HepG2 (cell line): ENCODE data around the gene ANKRD53. TPM values are rescaled to one million over a fixed set of nuclear protein-coding genes. Genes with fewer than 3 reads are reported as not detected.

Source experiments
- ATAC-seq: fragments of 200-7000 bp; cut with Tn5 transposase; 3 replicates; pipeline ENCODE4 v1.9.1; 2020; ENCODE audit warnings: mild to moderate bottlenecking, moderate library complexity
- BruUV-seq: library from RNA; stranded (reverse); fragments of 400-500 nt; replicated peaks from 2 replicates; lab custom pipeline; 2021; lab: Mats Ljungman, UMichigan
- CTCF ChIA-PET: fragments of 300-600 bp; formaldehyde crosslinking; extraction: SDS; loops from one replicate; lab custom pipeline; 2021; ENCODE audit warnings: low total read pairs, inconsistent platforms, low intra/inter-chr PET ratio; lab: Yijun Ruan, JAX
- POLR2A ChIA-PET: fragments of 350-600 bp; sonication (Branson Sonifier 250); formaldehyde crosslinking; loops from one replicate; lab custom pipeline; 2020; ENCODE audit warnings: antibody characterized with exemption, inconsistent platforms; lab: Yijun Ruan, JAX
- DNase-seq: peaks from one replicate; pipeline ENCODE4 v3.0.0-alpha.2; 2015; ENCODE audit warnings: low spot score
- FAIRE-seq: peaks from 3 replicates; lab custom pipeline; 2011; peaks lifted over from hg19 to GRCh38; lab: Jason Lieb, UNC
- H2AFZ ChIP-seq: one replicate; pipeline ENCODE4 v1.6.1; 2011; ENCODE audit warnings: low read length, inconsistent platforms
- H3K27ac ChIP-seq: fragments of 300-600 bp; 3 replicates; pipeline ENCODE4 v1.8.0; 2011; ENCODE audit warnings: mixed run types, mild to moderate bottlenecking, mixed read lengths, low read length, inconsistent platforms; ENCODE audit not compliant: insufficient read depth; ENCODE audit errors: extremely low read length
- H3K27me3 ChIP-seq, 2 experiments: fragments of 200-600 bp in 1 of 2; 2 replicates in 1 of 2; 3 replicates in 1 of 2; pipeline versions ENCODE4 v1.6.0 to v1.8.0; 2011; ENCODE audit warnings: low read length in 2 of 2, mild to moderate bottlenecking in 2 of 2, moderate library complexity in 2 of 2, inconsistent platforms in 1 of 2; ENCODE audit not compliant: insufficient read depth in 2 of 2, control insufficient read depth in 1 of 2
- H3K36me3 ChIP-seq, 2 experiments: fragments of 200-600 bp in 1 of 2; replicated peaks in 1 of 2; 2 replicates in 1 of 2; 3 replicates in 1 of 2; pipeline versions ENCODE4 v1.5.1 to v1.8.0; 2011; ENCODE audit warnings: low read length in 2 of 2, inconsistent platforms in 1 of 2; ENCODE audit not compliant: insufficient read depth in 2 of 2, control insufficient read depth in 1 of 2
- H3K4me1 ChIP-seq: 2 replicates; pipeline ENCODE4 v1.5.1; 2012; ENCODE audit warnings: low read length, inconsistent platforms; ENCODE audit not compliant: insufficient read depth
- H3K4me2 ChIP-seq: 2 replicates; pipeline ENCODE4 v1.6.0; 2011; ENCODE audit warnings: low read depth, low read length, inconsistent platforms
- H3K4me3 ChIP-seq, 3 experiments: fragments of 200-600 bp in 1 of 3; sonication (generic), shearing (Covaris generic) in 1 of 3; replicated peaks in 1 of 3; 2 replicates each; pipeline ENCODE4 v1.5.1; 2011 to 2016; ENCODE audit warnings: low read length in 3 of 3, inconsistent platforms in 2 of 3, low read depth in 2 of 3, mild to moderate bottlenecking in 2 of 3, control low read depth in 1 of 3, mixed read lengths in 1 of 3; ENCODE audit not compliant: insufficient read depth in 1 of 3
- H3K79me2 ChIP-seq: one replicate; pipeline ENCODE4 v1.6.1; 2011; ENCODE audit warnings: low read length, inconsistent platforms; ENCODE audit not compliant: insufficient read depth
- H3K9ac ChIP-seq: 2 replicates; pipeline ENCODE4 v1.6.0; 2011; ENCODE audit warnings: mild to moderate bottlenecking, low read depth, low read length, inconsistent platforms; ENCODE audit not compliant: insufficient read depth
- H3K9me3 ChIP-seq: 2 replicates; pipeline ENCODE4 v1.5.1; 2012; ENCODE audit warnings: mild to moderate bottlenecking, low read length
- H4K20me1 ChIP-seq: 2 replicates; pipeline ENCODE4 v1.6.0; 2011; ENCODE audit warnings: inconsistent platforms, mild to moderate bottlenecking, low read length, moderate library complexity; ENCODE audit not compliant: insufficient read depth
- HNF4G ChIP-seq, 2 experiments: sonication (generic) in 1 of 2; formaldehyde crosslinking in 1 of 2; IDR thresholded peaks; 2 replicates each; pipeline versions ENCODE4 v1.4.0 to v1.6.1; 2011 to 2020; ENCODE audit warnings: borderline replicate concordance in 2 of 2, low read depth in 2 of 2, mild to moderate bottlenecking in 2 of 2, low read length in 1 of 2, missing genetic modification reagents in 1 of 2, moderate library complexity in 1 of 2
- NONO ChIP-seq, 2 experiments: fragments of 450-650 bp in 1 of 2; sonication (generic) in 1 of 2; formaldehyde crosslinking in 1 of 2; IDR thresholded peaks in 1 of 2; conservative IDR thresholded peaks in 1 of 2; 2 replicates each; pipeline versions ENCODE4 v1.6.1 to v1.8.0; 2017 to 2022; ENCODE audit warnings: mild to moderate bottlenecking in 1 of 2, missing genetic modification reagents in 1 of 2, moderate library complexity in 1 of 2
- PBX3 ChIP-seq: sonication (generic); formaldehyde crosslinking; IDR thresholded peaks from 2 replicates; pipeline ENCODE4 v1.8.1; 2023; ENCODE audit warnings: missing genetic modification reagents, inconsistent platforms, borderline replicate concordance
- UBTF ChIP-seq: sonication (generic); formaldehyde crosslinking; IDR thresholded peaks from 2 replicates; pipeline ENCODE4 v1.4.0; 2020; ENCODE audit warnings: mild to moderate bottlenecking, missing genetic modification reagents
- ZBTB7A ChIP-seq: sonication (generic); formaldehyde crosslinking; IDR thresholded peaks from 2 replicates; pipeline ENCODE4 v1.8.0; 2022; ENCODE audit warnings: mild to moderate bottlenecking, missing genetic modification reagents
- ZNF292 ChIP-seq: sonication (generic); formaldehyde crosslinking; IDR thresholded peaks from 2 replicates; pipeline ENCODE4 v1.8.1; 2022; ENCODE audit warnings: mild to moderate bottlenecking, low read depth, missing genetic modification reagents, borderline replicate concordance
- ZNF644 ChIP-seq: IDR thresholded peaks from 2 replicates; pipeline ENCODE4 v1.6.1; 2016; ENCODE audit warnings: low read depth
- ZNF704 ChIP-seq: sonication (generic); formaldehyde crosslinking; IDR thresholded peaks from 2 replicates; pipeline ENCODE4 v1.8.1; 2023; ENCODE audit warnings: mild to moderate bottlenecking, inconsistent platforms, moderate library complexity, missing genetic modification reagents, borderline replicate concordance
- WGBS: methylation state at CpG from one replicate; pipeline ENCODE4 v1.1.6; 2017; ENCODE audit warnings: low lambda C conversion rate; 5-methylcytosine and 5-hydroxymethylcytosine counted together
- in situ Hi-C: cut with HindIII; loops from 2 replicates; pipeline ENCODE4 v1.10.0; 2017; ENCODE audit warnings: low pct_unique_long_range_greater_than_20kb; ENCODE audit not compliant: extremely low pct_ligation_motif_present
- intact Hi-C: fragments of 100-400 bp; cut with micrococcal nuclease; formaldehyde crosslinking; loops from one replicate; pipeline ENCODE4 v1.10.0; 2022; ENCODE audit not compliant: unreplicated experiment
- polyA plus RNA-seq, 8 experiments: library from polyadenylated mRNA; depleted of rRNA in 3 of 8; stranded (reverse) in 7 of 8; unstranded in 1 of 8; fragments of >200 nt; fragmentation: Illumina TruSeq in 4 of 8; extraction: Trizol in 4 of 8; gene quantifications; 2 replicates each; pipeline versions ENCODE4 v1.2.1 to v1.2.3, GENCODE V29; 2011 to 2016; ENCODE audit warnings: low read depth in 4 of 8, missing spikeins in 1 of 8, mixed read lengths in 1 of 8; ENCODE audit not compliant: insufficient read depth in 1 of 8
- total RNA-seq, 5 experiments: library from RNA; depleted of rRNA; stranded (reverse); fragments of >200 nt; fragmentation: Illumina TruSeq; extraction: Trizol; gene quantifications; 2 replicates each; pipeline ENCODE4 v1.2.3, GENCODE V29; 2016; ENCODE audit warnings: low read depth in 1 of 5
- TF ChIP-seq, protein P1 (sequence below): fragments of 450-650 bp; IDR thresholded peaks from 2 replicates; pipeline ENCODE4 v1.6.1; 2016
- TF ChIP-seq, protein P2 (sequence below): sonication (generic); formaldehyde crosslinking; IDR thresholded peaks from 2 replicates; pipeline ENCODE4 v1.4.0; 2020; ENCODE audit warnings: mild to moderate bottlenecking, missing genetic modification reagents
- TF ChIP-seq, protein P3 (sequence below), 2 experiments: fragments of 450-650 bp in 1 of 2; sonication (generic) in 1 of 2; formaldehyde crosslinking; IDR thresholded peaks; 2 replicates each; pipeline versions ENCODE4 v1.5.0 to v1.8.0; 2020 to 2022; ENCODE audit warnings: mild to moderate bottlenecking in 1 of 2, missing genetic modification reagents in 1 of 2

The ANKRD53 gene
- total and polyA plus RNA-seq, 2 of the 13 experiments (the other 11 are each of a cell fraction or from before 2014, with no cell fraction given) = 0.15 TPM; not detected in 1

GRCh38 chr2:71001981-71002570, 23.6 kb downstream of the ANKRD53 start:
- peaks cover 0 to 9% of the 10 kb centered on the region in 2 experiments; a peak in 2 of 5 replicates for H3K27me3 ChIP-seq
- H4K20me1 ChIP-seq = no peaks in the 10 kb centered on the region
- no peak overlapping the region for H3K27ac ChIP-seq
- DNase-seq (no peak), ATAC-seq (peak; percentile 85), FAIRE-seq (no peak)
- H3K79me2 ChIP-seq = no peaks in the 10 kb centered on the region
- CTCF ChIA-PET = interaction anchor here (2.0 kb wide), 1 partner anchor 37 kb away, joined by 8 read pairs; no protein-coding TSS in a partner anchor
- peaks cover 62% of the 10 kb centered on the region for H3K4me1 ChIP-seq
- peak overlapping the region; percentile 6; the same call in 1 of the 2 replicates for H3K9ac ChIP-seq
- H3K4me3 ChIP-seq = peak overlapping the region in 2 of 3 experiments; percentile 16 to 81; a peak in 3 of 6 replicates
- H3K4me2 ChIP-seq = peak overlapping the region; percentile 99
- peak overlapping the region; percentile 45 for H2AFZ ChIP-seq
- no TSS peak for BruUV-seq
- WGBS = 0% methylated on average over 11 of the region's 11 CpGs
- H3K9me3 ChIP-seq = no peaks in the 10 kb centered on the region
- intact Hi-C loops = no loop called here
- POLR2A ChIA-PET = interaction anchor here (1.4 to 2.9 kb wide), 4 partner anchors 19 to 128 kb away, joined by 3 to 21 read pairs (median 9); partner anchors contain the start of genes MCEE, MPHOSPH10 and NAGK
- H3K36me3 ChIP-seq = no peaks in the 10 kb centered on the region
- in situ Hi-C loops = no loop called here
- TF ChIP-seq, protein P1, sequence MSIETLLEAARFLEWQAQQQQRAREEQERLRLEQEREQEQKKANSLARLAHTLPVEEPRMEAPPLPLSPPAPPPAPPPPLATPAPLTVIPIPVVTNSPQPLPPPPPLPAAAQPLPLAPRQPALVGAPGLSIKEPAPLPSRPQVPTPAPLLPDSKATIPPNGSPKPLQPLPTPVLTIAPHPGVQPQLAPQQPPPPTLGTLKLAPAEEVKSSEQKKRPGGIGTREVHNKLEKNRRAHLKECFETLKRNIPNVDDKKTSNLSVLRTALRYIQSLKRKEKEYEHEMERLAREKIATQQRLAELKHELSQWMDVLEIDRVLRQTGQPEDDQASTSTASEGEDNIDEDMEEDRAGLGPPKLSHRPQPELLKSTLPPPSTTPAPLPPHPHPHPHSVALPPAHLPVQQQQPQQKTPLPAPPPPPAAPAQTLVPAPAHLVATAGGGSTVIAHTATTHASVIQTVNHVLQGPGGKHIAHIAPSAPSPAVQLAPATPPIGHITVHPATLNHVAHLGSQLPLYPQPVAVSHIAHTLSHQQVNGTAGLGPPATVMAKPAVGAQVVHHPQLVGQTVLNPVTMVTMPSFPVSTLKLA = 0 out of 2 replicates have a peak, but pooled peaks have one; percentile 7
- TF ChIP-seq, protein P2, sequence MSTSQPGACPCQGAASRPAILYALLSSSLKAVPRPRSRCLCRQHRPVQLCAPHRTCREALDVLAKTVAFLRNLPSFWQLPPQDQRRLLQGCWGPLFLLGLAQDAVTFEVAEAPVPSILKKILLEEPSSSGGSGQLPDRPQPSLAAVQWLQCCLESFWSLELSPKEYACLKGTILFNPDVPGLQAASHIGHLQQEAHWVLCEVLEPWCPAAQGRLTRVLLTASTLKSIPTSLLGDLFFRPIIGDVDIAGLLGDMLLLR (CRISPR knock-in tag) = no peak
- TF ChIP-seq ZNF644 (CRISPR knock-in tag) (no peak), HNF4G (IDR thresholded peaks at IDR 0.05; ENCODE audit: borderline replicate concordance, low read depth, low read length) (no peak), HNF4G (CRISPR knock-in tag; IDR thresholded peaks at IDR 0.05; ENCODE audit: borderline replicate concordance, low read depth) (no peak), UBTF (CRISPR knock-in tag) (no peak; the same call in 1 of the 2 replicates), ZNF292 (CRISPR knock-in tag) (0 out of 2 replicates have a peak, but pooled peaks have one; percentile 24), ZNF704 (CRISPR knock-in tag) (no peak), NONO (IDR thresholded peaks at IDR 0.05) (no peak), NONO (CRISPR knock-in tag; conservative IDR thresholded peaks at IDR 0.05) (no peak), PBX3 (CRISPR knock-in tag) (no peak), ZBTB7A (CRISPR knock-in tag) (no peak)
- TF ChIP-seq, protein P3, sequence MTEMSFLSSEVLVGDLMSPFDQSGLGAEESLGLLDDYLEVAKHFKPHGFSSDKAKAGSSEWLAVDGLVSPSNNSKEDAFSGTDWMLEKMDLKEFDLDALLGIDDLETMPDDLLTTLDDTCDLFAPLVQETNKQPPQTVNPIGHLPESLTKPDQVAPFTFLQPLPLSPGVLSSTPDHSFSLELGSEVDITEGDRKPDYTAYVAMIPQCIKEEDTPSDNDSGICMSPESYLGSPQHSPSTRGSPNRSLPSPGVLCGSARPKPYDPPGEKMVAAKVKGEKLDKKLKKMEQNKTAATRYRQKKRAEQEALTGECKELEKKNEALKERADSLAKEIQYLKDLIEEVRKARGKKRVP (CRISPR knock-in tag; IDR thresholded peaks at IDR 0.05) = 0 out of 4 replicates have a peak, but pooled peaks of 1 of the 2 experiments have one; percentile 46
